NB4 (cell line): Measurements from ENCODE around the gene PHF20.

Experiments
- DNase-seq: peaks from one replicate; pipeline ENCODE4 v3.0.0; 2010; ENCODE audit warnings: low read depth
- H3K4me3 ChIP-seq: one replicate; pipeline ENCODE4 v1.5.1; 2011; ENCODE audit warnings: mild to moderate bottlenecking, low read depth, low read length, moderate library complexity
- MAX ChIP-seq: IDR thresholded peaks from 2 replicates; pipeline ENCODE4 v1.6.1; 2011; ENCODE audit warnings: low read depth, low read length
- MYC ChIP-seq: IDR thresholded peaks from 2 replicates; pipeline ENCODE4 v1.6.1; 2011; ENCODE audit warnings: low read depth, low read length
- POLR2A ChIP-seq: IDR thresholded peaks from 2 replicates; pipeline ENCODE4 v1.6.1; 2011; ENCODE audit warnings: mild to moderate bottlenecking; ENCODE audit not compliant: insufficient read length; ENCODE audit errors: extremely low read depth
- TF ChIP-seq, protein P1 (sequence below): IDR thresholded peaks from one replicate; pipeline ENCODE4 v1.5.1; 2012; ENCODE audit warnings: low read depth, low read length

Gene PHF20

GRCh38 chr20:35788796-35789195 is 17.0 kb downstream of the PHF20 start:
- TF ChIP-seq POLR2A (no peak), MYC (no peak), MAX (no peak)
- TF ChIP-seq, protein P1, sequence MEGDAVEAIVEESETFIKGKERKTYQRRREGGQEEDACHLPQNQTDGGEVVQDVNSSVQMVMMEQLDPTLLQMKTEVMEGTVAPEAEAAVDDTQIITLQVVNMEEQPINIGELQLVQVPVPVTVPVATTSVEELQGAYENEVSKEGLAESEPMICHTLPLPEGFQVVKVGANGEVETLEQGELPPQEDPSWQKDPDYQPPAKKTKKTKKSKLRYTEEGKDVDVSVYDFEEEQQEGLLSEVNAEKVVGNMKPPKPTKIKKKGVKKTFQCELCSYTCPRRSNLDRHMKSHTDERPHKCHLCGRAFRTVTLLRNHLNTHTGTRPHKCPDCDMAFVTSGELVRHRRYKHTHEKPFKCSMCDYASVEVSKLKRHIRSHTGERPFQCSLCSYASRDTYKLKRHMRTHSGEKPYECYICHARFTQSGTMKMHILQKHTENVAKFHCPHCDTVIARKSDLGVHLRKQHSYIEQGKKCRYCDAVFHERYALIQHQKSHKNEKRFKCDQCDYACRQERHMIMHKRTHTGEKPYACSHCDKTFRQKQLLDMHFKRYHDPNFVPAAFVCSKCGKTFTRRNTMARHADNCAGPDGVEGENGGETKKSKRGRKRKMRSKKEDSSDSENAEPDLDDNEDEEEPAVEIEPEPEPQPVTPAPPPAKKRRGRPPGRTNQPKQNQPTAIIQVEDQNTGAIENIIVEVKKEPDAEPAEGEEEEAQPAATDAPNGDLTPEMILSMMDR: no peak
- H3K4me3 ChIP-seq: no peak overlapping the region
- DNase-seq: no peak

- no peak for DNase-seq
- no peak overlapping the region for H3K4me3 ChIP-seq
- TF ChIP-seq, protein P1: no peak
- TF ChIP-seq POLR2A (no peak), MAX (no peak), MYC (no peak)
Measured at GRCh38 chr20:35791097-35791496, 19.3 kb downstream of the PHF20 start.

GRCh38 chr20:35791821-35792220 is 20.0 kb downstream of the PHF20 start:
- TF ChIP-seq MAX (no peak), POLR2A (no peak), MYC (no peak)
- TF ChIP-seq, protein P1: no peak
- no peak overlapping the region for H3K4me3 ChIP-seq
- DNase-seq: peak; percentile 54

- no peak overlapping the region for H3K4me3 ChIP-seq
- no peak for DNase-seq
- TF ChIP-seq, protein P1: no peak
- no peak for TF ChIP-seq POLR2A
- TF ChIP-seq MYC: no peak
- TF ChIP-seq MAX: no peak
Measured at GRCh38 chr20:35792740-35793139, 20.9 kb downstream of the PHF20 start.

- H3K4me3 ChIP-seq: no peak overlapping the region
- DNase-seq: peak; percentile 53
- TF ChIP-seq MYC: no peak
- no peak for TF ChIP-seq POLR2A
- TF ChIP-seq MAX: no peak
- TF ChIP-seq, protein P1: no peak
Measured at GRCh38 chr20:35796571-35796970, 24.8 kb downstream of the PHF20 start.

- no peak for TF ChIP-seq MAX
- TF ChIP-seq, protein P1: no peak
- H3K4me3 ChIP-seq: no peak overlapping the region
- DNase-seq: no peak
Measured at GRCh38 chr20:35801865-35802264, 30.1 kb downstream of the PHF20 start.
